CD4-positive, alpha-beta T cell treated with Interleukin-10 for 1 hour (primary cell): ENCODE measurements around the gene KMT2D.
A peak's percentile ranks its signal among the peaks of the same experiment; 100 is the strongest.

Experiments
- DNase-seq: peaks from one replicate; pipeline ENCODE4 v3.0.0-alpha.2; 2020

KMT2D gene

DNA sequence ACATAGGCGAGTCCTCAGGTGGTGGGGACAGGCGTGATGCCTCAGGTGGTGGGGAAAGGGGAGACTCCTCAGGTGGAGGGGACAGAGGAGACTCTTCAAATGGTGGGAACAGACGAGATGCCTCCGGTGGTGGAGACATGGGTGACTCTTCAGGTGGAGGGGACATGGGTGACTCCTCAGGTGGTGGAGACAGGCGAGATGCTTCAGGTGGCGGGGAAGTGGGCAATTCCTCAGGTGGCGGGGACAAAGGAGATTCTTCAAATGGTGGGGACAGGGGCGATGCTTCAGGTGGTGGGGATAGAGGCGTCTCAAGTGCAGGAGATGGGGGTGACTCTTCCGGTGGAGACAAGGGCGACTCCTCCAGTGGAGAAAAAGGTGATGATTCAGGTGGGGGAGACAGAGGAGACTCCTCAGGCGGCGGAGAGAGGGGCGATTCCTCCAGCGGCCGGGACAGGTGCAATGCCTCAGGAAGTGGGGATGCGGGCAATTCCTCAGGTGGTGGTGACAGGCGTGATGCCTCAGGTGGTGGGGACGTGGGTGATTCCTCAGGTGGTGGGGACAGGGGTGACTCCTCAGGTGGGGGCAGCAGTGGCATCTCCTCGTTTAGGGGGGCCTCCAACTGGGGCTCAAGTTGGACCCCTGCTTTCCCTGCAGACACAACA, 8.7 kb downstream of the KMT2D start:
- DNase-seq, result no peak

DNA sequence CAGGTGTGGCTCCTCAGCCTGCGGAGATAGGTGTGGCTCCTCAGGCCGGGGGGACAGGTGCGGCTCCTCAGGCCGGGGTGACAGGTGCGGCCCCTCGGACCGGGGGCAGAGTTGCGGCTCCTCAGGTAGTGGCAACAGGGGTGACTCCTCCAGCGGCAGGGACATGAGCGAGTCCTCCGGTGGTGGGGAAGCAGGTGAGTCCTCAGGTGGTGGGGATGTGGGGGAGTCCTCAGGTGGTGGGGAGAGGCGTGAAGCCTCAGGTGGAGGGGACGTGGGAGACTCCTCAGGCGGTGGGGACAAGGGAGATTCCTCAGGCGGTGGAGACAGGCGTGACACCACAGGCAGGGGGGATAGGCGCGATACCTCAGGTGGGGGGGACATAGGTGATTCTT, 9.2 kb downstream of the KMT2D start:
- DNase-seq, result no peak

DNA sequence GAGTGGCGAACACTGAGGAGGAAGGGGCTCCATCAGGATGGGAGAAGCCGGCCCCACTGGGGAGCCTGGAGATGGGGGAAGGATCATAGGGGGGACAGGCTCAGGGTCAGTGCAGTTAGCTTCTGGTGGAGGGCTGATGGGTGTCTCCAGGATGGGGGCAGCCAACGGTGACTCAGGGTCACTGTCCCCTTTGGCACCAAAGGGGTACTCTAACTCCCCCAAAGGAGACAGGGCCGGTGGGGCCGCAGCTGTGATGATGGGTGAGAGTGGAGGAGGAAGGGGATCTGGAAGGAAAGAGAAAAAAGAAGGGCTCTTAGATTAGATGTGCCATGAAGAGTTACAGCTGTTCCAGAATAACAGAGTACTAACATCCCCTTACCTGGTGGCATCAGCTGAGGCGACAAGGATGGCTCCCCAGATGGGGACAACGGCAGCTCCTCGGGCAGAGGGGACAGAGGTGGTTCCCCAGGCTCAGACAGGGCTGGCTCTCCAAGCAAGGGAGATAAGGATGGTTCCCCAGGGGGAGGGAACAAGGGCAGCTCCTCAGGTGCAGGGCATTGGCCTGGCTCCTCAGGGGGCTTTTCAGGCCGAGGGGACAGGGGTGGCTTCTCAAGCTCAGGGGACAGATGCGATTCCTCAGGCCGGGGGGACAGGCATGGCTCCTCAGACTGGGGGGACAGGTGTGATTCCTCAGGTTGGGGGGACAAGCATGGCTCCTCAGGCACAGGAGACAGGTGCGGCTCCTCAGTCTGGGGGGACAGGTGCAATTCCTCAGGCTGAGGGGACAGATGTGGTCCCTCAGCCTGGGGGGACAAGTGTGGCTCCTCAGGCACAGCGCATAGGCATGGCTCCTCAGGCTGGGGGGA, 9.9 kb downstream of the KMT2D start:
- no peak for DNase-seq

DNA sequence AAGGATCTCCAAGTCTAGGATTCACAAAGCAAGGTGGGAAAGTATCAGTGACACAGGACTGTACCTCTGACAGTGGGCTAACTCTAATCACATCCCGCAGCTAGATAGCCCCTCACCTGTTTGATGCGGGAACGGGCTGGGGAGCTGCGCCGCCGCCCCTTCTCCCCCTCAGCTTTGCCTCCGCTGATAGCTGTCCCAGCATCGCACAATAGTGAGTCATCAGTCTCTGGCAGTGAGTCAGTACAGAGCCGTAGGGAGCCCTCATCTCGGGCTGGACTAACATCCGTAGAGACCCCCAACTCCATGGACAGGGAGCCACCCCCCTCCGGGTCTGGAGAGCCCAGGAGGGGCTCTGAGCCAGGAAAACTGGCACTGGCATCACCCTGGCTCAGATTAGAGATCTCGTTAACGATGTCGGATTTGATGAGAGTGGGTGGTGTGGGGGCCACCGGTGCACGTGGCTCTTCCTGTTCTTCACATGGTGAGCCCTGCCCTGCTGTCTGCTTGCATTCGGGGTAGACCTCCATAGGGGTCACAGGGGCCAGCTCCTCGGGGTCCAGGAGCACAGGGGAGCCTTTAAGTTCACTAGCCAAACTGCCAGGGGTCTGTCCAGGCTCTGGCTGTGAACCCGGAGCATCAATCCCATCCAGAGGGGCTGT, 10.9 kb downstream of the KMT2D start:
- no peak for DNase-seq

DNA sequence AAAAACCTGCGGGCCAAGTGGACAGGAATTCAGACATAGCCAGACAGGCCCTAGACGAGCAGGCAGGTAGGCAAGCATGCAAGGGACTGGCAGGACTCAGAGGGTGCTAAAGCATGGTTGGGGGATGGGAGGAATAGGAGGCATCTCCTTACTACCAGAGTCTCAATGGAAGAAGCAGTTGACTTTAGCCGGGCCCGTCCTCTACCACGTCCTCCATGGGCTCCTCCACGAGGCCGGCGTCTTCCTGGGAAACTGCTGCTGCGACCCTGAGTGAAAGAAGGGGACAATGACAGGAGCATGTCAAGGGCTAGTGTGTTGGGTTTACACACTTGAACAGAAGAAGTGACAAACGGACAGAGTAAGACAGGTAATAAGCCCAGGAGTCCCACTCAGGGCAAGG, 11.6 kb downstream of the KMT2D start:
- no peak for DNase-seq

DNA sequence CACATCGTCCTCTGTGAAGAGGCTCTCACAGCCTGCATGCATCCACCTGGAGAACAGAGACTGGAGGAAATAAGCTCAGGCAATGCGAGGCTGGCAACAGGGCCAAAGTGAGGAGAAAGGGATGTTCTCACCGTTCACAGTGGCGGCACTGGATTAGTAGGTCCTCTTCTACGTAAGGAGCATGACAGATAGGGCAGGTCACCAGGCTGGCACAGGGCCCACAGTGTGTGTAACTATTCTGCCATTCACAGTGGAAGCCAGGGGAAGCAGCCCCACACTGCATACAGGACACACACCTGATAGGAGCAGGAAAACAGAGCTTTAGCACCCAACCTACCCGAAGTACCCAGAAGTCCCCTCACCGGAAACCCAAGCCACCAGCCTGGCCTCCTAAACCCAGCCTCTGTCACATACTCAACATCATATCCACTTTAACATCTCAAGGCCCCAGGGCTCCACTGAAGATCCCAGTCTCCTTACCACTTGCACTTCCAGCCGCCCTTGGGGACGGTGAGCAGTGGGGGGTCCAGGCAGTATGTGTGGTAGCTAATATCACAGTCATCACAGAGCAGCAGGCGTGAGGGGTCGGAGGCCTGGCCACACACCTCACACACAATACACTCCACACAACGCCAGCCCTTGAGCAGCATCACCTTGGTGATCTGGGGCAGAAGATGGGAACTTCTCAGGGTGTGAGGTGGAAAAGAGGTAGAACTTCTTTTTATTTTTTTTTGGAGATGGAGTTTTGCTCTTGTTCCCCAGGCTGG, 14.3 kb downstream of the KMT2D start:
- DNase-seq, result no peak

DNA sequence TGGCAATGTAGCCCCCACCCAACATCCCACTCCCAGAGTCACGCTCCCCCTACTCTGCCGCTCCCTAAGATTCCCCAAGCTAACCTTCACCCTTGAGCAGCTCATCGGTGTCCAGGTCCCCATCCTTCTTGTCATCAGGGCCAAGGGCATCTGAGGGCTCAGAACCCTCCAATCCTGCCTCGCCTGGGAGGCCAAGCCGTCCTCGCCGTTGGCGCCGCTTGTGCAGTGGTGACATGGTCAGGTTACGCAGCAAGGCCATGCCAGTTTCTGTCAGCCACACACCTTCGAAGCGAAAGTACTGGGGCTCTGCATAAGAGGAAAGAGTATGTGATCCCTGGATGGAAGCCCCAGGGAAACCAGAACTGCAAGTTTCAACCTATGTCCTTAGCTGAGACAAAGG, 15.9 kb downstream of the KMT2D start:
- DNase-seq, result no peak

DNA sequence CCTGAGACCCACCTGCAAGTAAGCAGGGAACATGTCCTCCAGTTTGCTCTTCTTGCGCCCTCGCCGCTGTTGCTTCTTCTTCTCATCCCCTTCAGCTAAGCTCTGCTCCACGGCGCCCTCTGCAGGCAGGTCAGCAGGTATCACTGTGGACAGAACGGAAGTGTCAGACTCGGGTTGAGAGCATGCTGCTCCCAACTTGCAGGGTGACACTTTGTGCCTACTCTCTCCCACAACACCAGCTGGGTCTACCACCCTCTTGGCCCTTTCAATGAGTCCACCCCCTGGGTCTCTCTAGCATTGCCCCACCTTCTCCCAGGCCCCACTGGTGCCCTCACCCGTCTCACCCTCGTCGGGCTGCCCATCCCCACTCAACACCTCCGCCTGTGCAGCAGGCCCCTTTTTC, 16.7 kb downstream of the KMT2D start:
- peak; percentile 85 for DNase-seq

DNA sequence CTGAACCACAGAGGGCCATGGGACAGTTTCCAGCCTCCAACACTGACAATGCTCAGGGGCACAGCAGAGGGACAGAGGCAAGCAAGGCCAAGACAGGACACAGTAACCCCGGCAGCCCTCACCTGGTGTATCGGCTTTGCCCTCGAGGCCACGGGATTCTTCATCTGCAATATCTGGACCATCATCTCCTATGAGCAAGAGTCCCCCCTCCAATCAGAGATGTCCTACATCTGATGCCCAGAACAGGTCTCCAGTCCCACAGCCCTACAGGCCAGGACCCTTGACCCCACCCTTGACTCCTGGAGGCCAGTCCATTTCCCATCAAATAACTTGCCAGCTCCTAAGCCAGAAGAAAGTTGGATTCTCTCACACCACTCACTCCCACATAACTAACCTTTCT, 17.4 kb downstream of the KMT2D start:
- DNase-seq, result no peak

DNA sequence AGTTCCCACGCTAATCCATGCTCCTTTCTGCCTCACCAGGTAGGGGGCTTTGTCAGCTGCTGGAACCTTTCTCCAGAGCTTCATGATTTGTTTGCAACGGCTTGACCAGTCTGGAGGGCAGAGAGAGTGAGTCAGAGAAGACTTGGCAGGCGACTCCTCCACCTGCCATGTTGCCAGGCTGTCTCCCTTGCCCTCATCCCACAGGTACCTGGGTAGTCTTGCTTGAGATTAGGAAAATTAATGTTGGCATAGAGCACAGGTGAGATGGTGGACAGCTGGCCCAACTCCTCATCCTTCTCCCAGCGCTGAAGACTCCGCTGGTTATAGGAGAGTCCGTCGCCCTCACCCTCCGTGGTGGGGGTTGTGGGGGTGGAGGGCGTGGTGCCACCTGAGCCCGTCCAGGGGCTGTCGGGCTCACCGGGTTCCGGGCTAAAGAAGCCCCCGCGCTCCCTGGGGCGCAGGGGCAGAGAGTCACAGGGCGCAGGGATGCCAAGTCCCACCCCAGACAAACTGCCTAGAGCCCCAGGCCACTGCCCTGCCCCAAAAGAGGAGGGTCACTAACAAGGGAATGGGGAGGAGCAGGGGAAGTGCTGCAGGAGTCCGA, 18.6 kb downstream of the KMT2D start:
- DNase-seq, result no peak

DNA sequence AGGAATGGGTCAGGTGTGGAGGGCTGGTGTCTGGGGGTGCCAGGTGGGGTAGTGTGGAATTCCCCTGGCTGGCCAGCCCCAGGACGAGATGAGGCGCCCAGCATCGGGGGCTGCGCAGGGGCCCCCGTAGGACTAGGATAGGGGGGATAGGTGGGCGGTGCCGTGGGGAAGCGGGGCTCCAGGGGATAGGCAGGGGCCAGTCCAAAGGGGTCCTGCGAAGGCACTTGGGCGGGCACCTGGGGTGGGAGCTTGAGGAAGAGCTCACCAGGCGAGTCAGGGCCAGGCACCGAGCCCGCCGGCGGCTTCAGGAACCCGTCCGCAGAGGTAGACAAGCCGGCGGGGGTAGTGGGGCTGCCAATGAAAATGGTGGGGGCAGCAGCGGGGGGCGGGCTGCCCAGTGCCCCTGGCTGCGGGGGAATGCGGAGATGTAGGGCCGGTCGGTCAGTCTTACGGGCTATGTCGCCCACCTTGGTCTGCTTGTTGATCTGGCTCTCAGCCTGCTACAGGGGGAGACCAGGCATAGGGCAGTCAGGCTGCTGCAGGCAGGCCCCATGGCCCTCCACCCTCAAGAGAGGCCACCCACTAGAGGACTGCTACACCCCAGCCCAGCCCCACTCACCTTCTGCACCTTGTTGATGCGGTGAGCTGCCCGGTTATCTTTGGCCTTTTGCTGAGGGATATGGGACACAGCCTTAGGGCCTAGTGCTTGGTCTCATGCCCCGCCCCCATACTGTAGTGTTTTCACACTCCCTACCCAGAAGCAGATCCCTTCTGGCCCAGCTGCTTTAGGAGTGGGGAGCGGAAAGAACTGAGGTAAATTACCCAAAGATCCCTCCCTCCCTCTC, 19.3 kb downstream of the KMT2D start:
- no peak for DNase-seq

DNA sequence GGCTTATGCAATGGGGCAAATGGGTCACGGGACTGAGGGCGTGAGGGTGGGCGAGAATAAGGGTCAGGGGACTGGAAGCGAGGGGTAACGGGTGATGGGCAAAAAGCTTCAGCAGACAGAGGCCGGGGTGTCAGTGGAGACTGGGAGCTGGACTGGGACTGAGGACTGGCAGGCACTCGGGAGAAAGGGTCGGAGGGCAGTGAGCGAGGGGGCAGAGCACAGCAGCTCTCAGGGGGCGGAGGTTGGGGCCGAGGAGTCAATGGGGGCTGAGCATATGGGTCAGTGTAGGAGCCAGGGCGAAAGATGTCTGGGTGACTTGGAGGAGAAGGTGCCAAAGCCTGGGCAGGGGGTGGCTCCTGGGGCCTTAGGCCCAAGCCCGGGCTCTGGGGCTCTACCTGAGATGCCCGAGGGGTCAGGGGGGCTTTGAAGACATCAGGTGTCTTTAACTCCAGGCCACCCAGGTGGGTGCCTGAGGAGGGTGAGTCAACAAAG, 20.2 kb downstream of the KMT2D start:
- no peak for DNase-seq

DNA sequence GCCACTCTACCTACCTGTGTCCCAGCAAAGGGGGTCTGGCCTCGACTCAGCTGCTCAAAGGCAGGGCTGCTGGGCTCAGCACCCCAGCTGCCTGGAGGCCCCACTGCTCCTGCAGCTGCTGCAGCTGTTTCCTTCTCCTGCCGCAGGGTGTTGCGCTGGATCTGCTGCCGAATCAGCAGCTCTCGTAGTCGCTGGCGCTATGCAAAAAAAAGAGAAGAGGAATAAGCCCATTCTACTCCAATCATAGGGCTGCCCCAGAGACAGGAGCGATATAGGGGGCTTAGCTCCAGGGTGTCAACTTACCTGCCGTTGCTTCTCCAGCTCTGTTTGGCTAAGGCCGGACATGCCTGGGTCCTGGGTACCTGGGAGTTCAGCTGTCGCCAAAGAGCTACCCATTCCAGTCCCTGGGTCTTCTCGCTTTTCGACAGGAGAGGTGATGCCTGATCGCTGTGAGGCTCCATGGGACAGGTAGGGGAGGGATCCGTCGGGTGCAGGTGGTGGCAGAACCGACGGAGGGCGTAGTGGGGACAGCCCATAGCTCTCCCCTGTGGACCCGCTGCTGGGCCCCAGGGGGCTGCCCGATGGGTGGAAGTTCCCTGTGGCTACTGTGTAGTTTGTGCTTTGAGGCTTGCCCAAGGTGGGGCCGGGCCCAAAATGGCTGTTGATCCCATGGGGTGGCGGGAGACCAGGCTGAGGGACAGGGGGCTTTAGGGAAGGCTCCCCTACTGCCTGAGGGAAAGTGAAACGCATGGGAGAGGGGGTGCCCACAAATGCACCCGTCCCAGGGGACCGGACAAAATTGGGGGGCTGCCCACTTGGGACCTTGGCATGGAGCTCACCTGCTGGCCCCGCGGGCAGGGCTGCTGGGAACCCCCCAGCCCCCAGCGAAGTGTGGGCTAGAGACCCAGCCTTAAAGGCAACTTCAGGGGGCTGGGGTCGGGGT, 20.9 kb downstream of the KMT2D start:
- no peak for DNase-seq

DNA sequence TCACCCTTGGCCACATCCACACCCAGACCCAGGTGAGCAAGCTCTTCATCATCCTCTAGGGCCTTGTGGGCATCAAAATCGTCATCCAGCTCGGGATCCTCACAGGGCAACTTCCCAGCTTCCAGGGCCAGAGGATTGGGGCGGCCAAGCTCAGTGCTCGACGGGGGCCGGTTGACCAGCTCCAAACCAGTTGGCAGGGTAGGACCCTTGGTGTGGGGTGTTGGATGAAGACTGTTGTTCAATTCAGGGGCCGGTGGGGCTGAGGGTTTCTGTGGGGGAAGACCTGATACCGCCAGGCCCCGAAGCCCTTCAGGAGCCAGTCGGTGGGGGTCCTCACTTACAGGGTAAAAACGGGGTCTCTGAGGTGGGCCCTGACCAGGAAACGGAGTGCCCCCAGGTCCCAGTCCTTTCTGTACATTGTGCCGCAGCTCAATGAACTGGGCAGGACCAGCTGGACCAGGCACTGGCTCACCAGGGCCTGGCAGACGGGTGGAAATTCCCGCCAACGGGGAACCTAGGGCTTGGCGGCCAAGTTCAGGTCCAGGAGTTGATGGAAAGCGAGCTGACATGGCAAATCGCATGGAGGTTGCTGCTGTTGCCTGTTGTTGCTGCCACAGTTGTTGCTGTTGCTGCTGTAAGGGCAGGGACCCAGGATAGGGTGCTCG, 22.2 kb downstream of the KMT2D start:
- no peak for DNase-seq

DNA sequence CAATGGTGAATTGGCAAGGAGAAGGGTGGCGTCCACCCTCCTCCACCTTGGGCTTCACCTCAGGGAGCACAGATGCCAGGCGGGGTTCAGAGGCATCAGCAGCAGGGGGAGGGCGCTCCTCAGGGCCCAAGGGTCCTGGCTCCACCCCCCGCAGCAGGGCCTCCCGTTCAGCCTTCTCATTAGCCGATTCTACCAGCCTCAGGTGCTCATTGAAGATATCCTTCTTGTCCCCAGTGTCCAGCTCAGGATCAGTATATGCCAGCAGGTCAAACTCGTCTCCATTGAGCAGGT, 22.7 kb downstream of the KMT2D start:
- no peak for DNase-seq

DNA sequence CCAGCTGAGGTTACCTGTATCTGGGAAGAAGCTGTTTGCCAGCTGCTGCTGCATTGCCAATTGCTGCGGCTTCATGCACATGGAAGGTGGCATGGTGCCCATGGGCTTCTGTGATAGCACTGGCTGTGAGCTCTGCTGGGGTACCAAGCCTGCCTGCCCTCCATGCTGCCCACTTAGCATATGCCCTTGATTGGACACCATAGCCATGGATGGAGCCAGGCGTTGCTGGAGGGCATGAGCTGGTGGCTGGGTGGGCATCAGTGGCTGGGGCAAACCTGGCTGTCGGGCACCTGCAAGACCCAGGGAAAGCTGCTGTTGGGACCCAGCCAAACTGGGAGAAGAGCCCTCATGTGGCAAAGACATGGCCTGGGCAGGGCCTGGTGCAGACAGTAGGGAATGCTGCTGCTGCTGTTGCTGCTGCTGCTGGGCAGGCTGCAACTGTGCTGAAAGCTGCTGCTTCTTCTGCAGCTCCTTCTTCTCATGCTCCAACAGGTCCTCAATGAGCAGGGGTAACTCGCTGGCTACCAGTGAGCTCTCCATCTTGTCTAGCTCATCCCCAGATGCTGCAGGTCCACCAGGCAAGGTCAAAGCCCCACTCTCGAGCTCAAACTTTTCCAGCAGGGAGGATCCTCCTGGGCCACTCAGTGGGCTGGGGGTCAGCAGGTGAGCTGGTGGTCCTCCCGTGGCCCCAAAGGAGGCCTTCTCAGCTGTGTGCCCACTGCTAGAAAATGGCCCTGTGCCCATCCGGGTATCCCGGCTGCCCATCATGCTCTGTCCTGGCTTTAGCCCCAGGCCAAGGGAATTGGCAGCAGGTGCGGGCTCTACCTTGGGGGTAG, 23.3 kb downstream of the KMT2D start:
- no peak for DNase-seq

DNA sequence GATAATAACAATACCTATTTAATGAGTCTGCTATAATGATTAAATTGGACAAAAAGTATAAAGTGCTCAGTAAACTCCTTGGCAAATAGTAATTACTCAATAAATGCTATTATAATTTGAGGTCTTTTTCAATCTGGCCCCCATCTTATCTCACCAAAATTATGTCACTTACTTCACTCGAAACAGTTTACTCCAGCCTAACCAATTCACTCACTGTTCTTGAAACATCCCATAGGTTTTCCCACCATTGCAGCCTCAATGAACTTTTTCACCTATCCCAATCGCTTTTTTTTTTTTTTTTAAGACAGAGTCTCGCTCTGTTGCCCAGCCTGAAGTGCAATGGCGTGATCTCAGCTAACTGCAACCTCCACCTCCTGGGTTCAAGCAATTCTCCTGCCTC, 24.6 kb downstream of the KMT2D start:
- no peak for DNase-seq

DNA sequence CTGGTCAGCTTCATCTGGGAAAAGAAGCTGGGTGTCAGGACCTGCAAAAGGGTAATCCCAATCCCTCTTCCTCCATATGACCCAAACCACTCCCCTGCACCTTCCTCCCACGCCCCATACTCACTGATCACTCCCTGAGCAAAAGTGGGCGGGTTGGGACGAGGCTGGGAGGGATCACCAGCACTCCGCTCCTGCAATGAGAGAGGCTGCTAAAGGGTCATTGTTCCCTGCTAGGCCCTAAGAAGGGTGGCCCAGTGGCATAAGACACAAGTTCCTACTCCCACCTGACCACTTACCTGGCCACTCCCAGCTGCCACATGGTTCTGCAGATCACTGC, 26.3 kb downstream of the KMT2D start:
- DNase-seq, result no peak

DNA sequence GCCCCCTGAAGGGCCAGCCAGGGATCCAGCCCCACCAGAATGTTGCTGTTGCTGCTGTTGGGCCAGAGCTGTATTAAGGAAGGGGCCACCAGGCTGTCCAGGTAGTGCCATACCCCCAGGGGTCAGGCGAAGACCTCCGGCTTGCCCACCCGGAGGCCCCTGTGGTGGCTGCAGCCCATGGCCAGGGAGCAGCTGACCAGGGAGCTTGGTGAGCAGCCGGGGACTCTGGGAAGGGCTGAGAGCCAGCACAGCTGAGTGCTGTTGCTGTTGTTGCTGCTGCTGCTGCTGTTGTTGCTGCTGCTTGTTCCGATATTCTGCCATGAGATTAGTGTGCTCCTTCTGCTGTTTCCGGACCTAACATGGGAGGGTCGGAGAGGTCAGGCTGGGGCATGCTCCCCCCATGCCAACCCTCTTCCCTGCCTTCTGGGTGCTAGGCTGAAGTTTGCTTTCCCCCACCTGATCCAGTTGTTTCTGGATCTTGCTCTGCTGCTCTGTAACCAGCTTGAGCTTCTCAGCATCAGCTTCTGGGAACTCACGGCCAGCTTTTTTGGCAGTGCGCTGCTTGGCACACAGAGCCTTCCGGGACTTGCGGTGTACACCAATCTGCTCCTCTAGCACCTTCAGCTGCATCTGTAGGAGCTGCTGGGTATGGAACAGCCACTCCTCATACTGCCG, 26.8 kb downstream of the KMT2D start:
- no peak for DNase-seq
